DOHH2 (cell line): ENCODE results near the gene COQ10A.

Experiments
- CTCF ChIP-seq: fragments of 200-600 bp; sonication (generic); IDR thresholded peaks from one replicate; pipeline ENCODE4 v1.5.1; 2014; ENCODE audit warnings: antibody characterized with exemption, mild to moderate bottlenecking, low read depth, low read length; ENCODE audit not compliant: poor library complexity, severe bottlenecking
- EZH2phosphoT487 ChIP-seq: fragments of 200-600 bp; sonication (generic); IDR thresholded peaks from 2 replicates; pipeline ENCODE4 v1.6.1; 2017; ENCODE audit warnings: borderline replicate concordance, mild to moderate bottlenecking, antibody characterized with exemption, low read length, moderate library complexity, mixed read lengths

- TF ChIP-seq CTCF (no peak), EZH2phosphoT487 (no peak)
Measured at GRCh38 chr12:56288705-56289387, 22.1 kb downstream of the COQ10A start.
